Stomach (tissue), 4 donors: Measurements from ENCODE around the gene SEPTIN12.
A peak's percentile ranks its signal among the peaks of the same experiment; 100 is the strongest.

Experiments used
- EP300 ChIP-seq: sonication (generic); formaldehyde crosslinking; IDR thresholded peaks from one replicate; pipeline ENCODE4 v1.6.1; 2017; ENCODE audit warnings: antibody characterized with exemption
- POLR2AphosphoS5 ChIP-seq, 3 donors: sonication (generic); formaldehyde crosslinking; IDR thresholded peaks; one replicate each; pipeline ENCODE4 v1.6.1; 2016; ENCODE audit warnings: antibody characterized with exemption in 3 of 3
- TF ChIP-seq, protein P1 (sequence below), 7 experiments: fragments of 450-650 bp in 4 of 7; fragments of 200-600 bp in 3 of 7; sonication (generic) in 3 of 7; IDR thresholded peaks; one replicate each; pipeline ENCODE4 v1.5.1; 2016 to 2019; ENCODE audit warnings: antibody characterized with exemption in 7 of 7, control low read depth in 2 of 7, mild to moderate bottlenecking in 1 of 7

DNA sequence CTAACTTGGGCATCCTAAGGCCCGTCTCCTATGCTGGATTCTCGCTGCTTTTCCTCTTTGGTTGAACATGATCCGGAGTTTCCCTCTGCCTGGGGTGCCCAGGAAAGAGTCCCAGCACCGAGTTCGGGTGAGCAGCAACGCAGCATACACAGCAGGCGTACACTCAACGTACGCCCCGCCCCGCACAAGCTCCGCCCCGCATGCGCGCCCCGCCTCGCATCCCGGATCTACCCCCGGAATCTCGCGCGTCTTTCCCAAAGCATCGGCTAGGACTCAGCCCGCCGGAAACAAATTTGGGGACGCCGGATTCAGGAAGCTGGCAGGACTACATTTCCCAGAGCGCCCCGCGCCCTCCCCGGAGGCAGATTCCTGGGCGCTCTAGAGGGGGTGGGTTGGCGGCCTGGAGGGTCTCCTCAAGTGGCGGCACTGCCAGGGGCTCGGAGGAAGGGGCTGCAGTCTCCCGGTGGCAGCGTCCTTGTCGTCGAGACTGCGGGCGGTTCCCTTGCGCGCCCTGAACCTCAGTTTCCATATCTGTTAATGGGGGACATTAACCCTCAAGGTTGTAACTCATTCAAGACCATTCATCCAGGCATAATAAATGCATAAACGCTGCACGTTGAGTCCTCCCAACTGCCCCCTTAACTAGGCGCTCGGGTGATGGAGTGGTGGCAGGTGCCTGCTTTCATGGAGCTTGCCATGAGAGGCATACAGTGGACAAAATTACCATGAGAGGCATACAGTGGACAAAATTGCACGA is 19.4 kb downstream of the SEPTIN12 start:
- TF ChIP-seq, protein P1, sequence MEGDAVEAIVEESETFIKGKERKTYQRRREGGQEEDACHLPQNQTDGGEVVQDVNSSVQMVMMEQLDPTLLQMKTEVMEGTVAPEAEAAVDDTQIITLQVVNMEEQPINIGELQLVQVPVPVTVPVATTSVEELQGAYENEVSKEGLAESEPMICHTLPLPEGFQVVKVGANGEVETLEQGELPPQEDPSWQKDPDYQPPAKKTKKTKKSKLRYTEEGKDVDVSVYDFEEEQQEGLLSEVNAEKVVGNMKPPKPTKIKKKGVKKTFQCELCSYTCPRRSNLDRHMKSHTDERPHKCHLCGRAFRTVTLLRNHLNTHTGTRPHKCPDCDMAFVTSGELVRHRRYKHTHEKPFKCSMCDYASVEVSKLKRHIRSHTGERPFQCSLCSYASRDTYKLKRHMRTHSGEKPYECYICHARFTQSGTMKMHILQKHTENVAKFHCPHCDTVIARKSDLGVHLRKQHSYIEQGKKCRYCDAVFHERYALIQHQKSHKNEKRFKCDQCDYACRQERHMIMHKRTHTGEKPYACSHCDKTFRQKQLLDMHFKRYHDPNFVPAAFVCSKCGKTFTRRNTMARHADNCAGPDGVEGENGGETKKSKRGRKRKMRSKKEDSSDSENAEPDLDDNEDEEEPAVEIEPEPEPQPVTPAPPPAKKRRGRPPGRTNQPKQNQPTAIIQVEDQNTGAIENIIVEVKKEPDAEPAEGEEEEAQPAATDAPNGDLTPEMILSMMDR (IDR thresholded peaks at IDR 0.05), result peak in 1 of 7 experiments; percentile 9
- TF ChIP-seq EP300, result no peak
- peak; percentile 57 to 91 (median 85) for TF ChIP-seq POLR2AphosphoS5 (IDR thresholded peaks at IDR 0.05)
